Astrocyte (in vitro differentiated cells and primary cell): ENCODE measurements around the gene INO80E. TPM values are rescaled to one million over a fixed set of nuclear protein-coding genes. Genes with fewer than 3 reads are reported as not detected.

Source experiments
- DNase-seq: peaks from one replicate; pipeline ENCODE4 v3.0.0-alpha.2; 2010; ENCODE audit warnings: low read depth
- FAIRE-seq: peaks from 2 replicates; lab custom pipeline; 2011; peaks lifted over from hg19 to GRCh38; lab: Jason Lieb, UNC
- H2AFZ ChIP-seq: 2 replicates; pipeline ENCODE4 v1.6.0; 2012; ENCODE audit warnings: low read depth, low read length, inconsistent platforms
- H3K27ac ChIP-seq: 2 replicates; pipeline ENCODE4 v1.5.1; 2011; ENCODE audit warnings: low read depth, low read length, inconsistent platforms
- H3K27me3 ChIP-seq: 2 replicates; pipeline ENCODE4 v1.6.0; 2011; ENCODE audit warnings: low read length, inconsistent platforms; ENCODE audit not compliant: insufficient read depth
- H3K36me3 ChIP-seq: 2 replicates; pipeline ENCODE4 v1.5.1; 2011; ENCODE audit warnings: low read length, inconsistent platforms; ENCODE audit not compliant: insufficient read depth
- H3K4me1 ChIP-seq: 2 replicates; pipeline ENCODE4 v1.5.1; 2011; ENCODE audit warnings: low read length, inconsistent platforms; ENCODE audit not compliant: insufficient read depth
- H3K4me2 ChIP-seq: 2 replicates; pipeline ENCODE4 v1.6.0; 2012; ENCODE audit warnings: low read length, inconsistent platforms
- H3K4me3 ChIP-seq: 2 replicates; pipeline ENCODE4 v1.5.1; 2011; ENCODE audit warnings: low read depth, mild to moderate bottlenecking, low read length, inconsistent platforms; ENCODE audit not compliant: insufficient read depth
- H3K79me2 ChIP-seq: 2 replicates; pipeline ENCODE4 v1.6.0; 2012; ENCODE audit warnings: mild to moderate bottlenecking, low read length, inconsistent platforms; ENCODE audit not compliant: insufficient read depth
- H3K9ac ChIP-seq: 2 replicates; pipeline ENCODE4 v1.6.0; 2012; ENCODE audit warnings: mild to moderate bottlenecking, low read length, inconsistent platforms
- H3K9me3 ChIP-seq: 2 replicates; pipeline ENCODE4 v1.5.1; 2012; ENCODE audit warnings: low read depth, mild to moderate bottlenecking, low read length, inconsistent platforms; ENCODE audit not compliant: insufficient read depth
- H4K20me1 ChIP-seq: 2 replicates; pipeline ENCODE4 v1.6.0; 2012; ENCODE audit warnings: low read length, inconsistent platforms; ENCODE audit not compliant: insufficient read depth
- H3K27ac Mint-ChIP-seq: one replicate; pipeline ENCODE4 v1.8.0; 2021; ENCODE audit warnings: mild to moderate bottlenecking, mixed read lengths; ENCODE audit not compliant: unreplicated experiment
- H3K27me3 Mint-ChIP-seq: one replicate; pipeline ENCODE4 v1.8.0; 2021; ENCODE audit warnings: low read depth, mixed read lengths; ENCODE audit not compliant: unreplicated experiment
- H3K36me3 Mint-ChIP-seq: one replicate; pipeline ENCODE4 v1.8.0; 2021; ENCODE audit warnings: low read depth, mixed read lengths; ENCODE audit not compliant: unreplicated experiment
- H3K4me1 Mint-ChIP-seq: one replicate; pipeline ENCODE4 v1.8.0; 2021; ENCODE audit warnings: low read depth, mixed read lengths; ENCODE audit not compliant: unreplicated experiment
- H3K4me3 Mint-ChIP-seq: one replicate; pipeline ENCODE4 v1.8.0; 2021; ENCODE audit warnings: mild to moderate bottlenecking, moderate library complexity, mixed read lengths; ENCODE audit not compliant: unreplicated experiment
- H3K9me3 Mint-ChIP-seq: one replicate; pipeline ENCODE4 v1.8.0; 2021; ENCODE audit warnings: mild to moderate bottlenecking, mixed read lengths; ENCODE audit not compliant: unreplicated experiment
- CTCF ChIP-seq: IDR thresholded peaks from 2 replicates; pipeline ENCODE4 v1.5.1; 2011; ENCODE audit warnings: low read depth, mild to moderate bottlenecking, inconsistent platforms, low read length, moderate library complexity; ENCODE audit not compliant: insufficient read depth
- EZH2 ChIP-seq: IDR thresholded peaks from 2 replicates; pipeline ENCODE4 v1.6.1; 2012; ENCODE audit warnings: mild to moderate bottlenecking, low read length, inconsistent platforms; ENCODE audit not compliant: insufficient read depth
- total RNA-seq: library from RNA; stranded (reverse); gene quantifications from 2 replicates; pipeline ENCODE4 v1.2.1, GENCODE V29; 2021

Gene INO80E
- total RNA-seq, 1 donor from 2014 or later: 58.5 TPM

GRCh38 chr16:29961479-29962343 lies 34.3 kb upstream of the INO80E start, which contains the start of gene TMEM219:
TMEM219 (plus strand) TSS chr16:29962079; CDS start chr16:29963144, 1,065 bp downstream.
- H2AFZ ChIP-seq: peak within 1 kb of the TSS; percentile 94
- H3K27me3 Mint-ChIP-seq: no peaks in the 10 kb centered on the region
- H3K4me1 ChIP-seq: peaks cover 13% of the 10 kb centered on the region
- no peaks in the 10 kb centered on the region for H3K36me3 ChIP-seq
- H3K4me1 Mint-ChIP-seq: peaks cover 11% of the 10 kb centered on the region
- peak within 1 kb of the TSS; percentile 93 for H3K4me3 Mint-ChIP-seq
- peak within 1 kb of the TSS; percentile 81 for H3K27ac ChIP-seq
- DNase-seq (peak; percentile 62), FAIRE-seq (no peak)
- H3K9me3 ChIP-seq: no peaks in the 10 kb centered on the region
- TF ChIP-seq EZH2 (no peak), CTCF (peak; percentile 12)
- H3K27ac Mint-ChIP-seq: peak within 1 kb of the TSS; percentile 97
- no peaks in the 10 kb centered on the region for H3K79me2 ChIP-seq
- peak within 1 kb of the TSS; percentile 99 for H3K4me2 ChIP-seq
- peak within 1 kb of the TSS; percentile 89 for H3K9ac ChIP-seq
- no peaks in the 10 kb centered on the region for H4K20me1 ChIP-seq
- H3K9me3 Mint-ChIP-seq: no peaks in the 10 kb centered on the region
- H3K36me3 Mint-ChIP-seq: peaks cover 11% of the 10 kb centered on the region
- H3K27me3 ChIP-seq: no peaks in the 10 kb centered on the region
- H3K4me3 ChIP-seq: peak within 1 kb of the TSS; percentile 75

GRCh38 chr16:29962344-29962994 lies 33.6 kb upstream of the INO80E start:
- Mint-ChIP-seq H3K36me3 (peaks cover 11% of the 10 kb centered on the region), H3K4me1 (peaks cover 11% of the 10 kb centered on the region), H3K9me3 (no peaks in the 10 kb centered on the region), H3K27ac (peak overlapping the region; percentile 97), H3K27me3 (no peaks in the 10 kb centered on the region), H3K4me3 (peak overlapping the region; percentile 93)
- peak overlapping the region; percentile 66 for H2AFZ ChIP-seq
- no peaks in the 10 kb centered on the region for H3K27me3 ChIP-seq
- peak overlapping the region; percentile 99 for H3K4me2 ChIP-seq
- peak overlapping the region; percentile 75 for H3K4me3 ChIP-seq
- no peaks in the 10 kb centered on the region for H3K79me2 ChIP-seq
- H3K9me3 ChIP-seq: no peaks in the 10 kb centered on the region
- FAIRE-seq (no peak), DNase-seq (peak; percentile 2)
- TF ChIP-seq CTCF: no peak
- TF ChIP-seq EZH2: no peak
- peaks cover 13% of the 10 kb centered on the region for H3K4me1 ChIP-seq
- peak overlapping the region; percentile 81 for H3K27ac ChIP-seq
- H3K36me3 ChIP-seq: peaks cover 2% of the 10 kb centered on the region
- H3K9ac ChIP-seq: peak overlapping the region; percentile 89
- H4K20me1 ChIP-seq: no peaks in the 10 kb centered on the region
